AG04449 (cell line): ENCODE measurements around the gene RD3L.

ENCODE experiments used
- CTCF ChIA-PET: fragments of 350-600 bp; formaldehyde crosslinking; extraction: SDS; loops from one replicate; lab custom pipeline; 2021; ENCODE audit warnings: antibody characterized with exemption; lab: Yijun Ruan, JAX
- POLR2A ChIA-PET: fragments of 400-600, 350-600 bp; formaldehyde crosslinking; extraction: SDS; loops from one replicate; lab custom pipeline; 2020; ENCODE audit warnings: antibody characterized with exemption, inconsistent platforms; lab: Yijun Ruan, JAX
- DNase-seq: peaks from one replicate; pipeline ENCODE4 v3.0.0-alpha.2; 2010; ENCODE audit warnings: low read depth, low spot score
- H3K4me3 ChIP-seq: 2 replicates; pipeline ENCODE4 v1.5.1; 2011; ENCODE audit warnings: low read depth, mild to moderate bottlenecking, control low read depth, low read length
- TF ChIP-seq, protein P1 (sequence below): IDR thresholded peaks from one replicate; pipeline ENCODE4 v1.5.1; 2011; ENCODE audit warnings: mild to moderate bottlenecking, moderate library complexity, low read length, control low read depth, inconsistent platforms; ENCODE audit not compliant: insufficient read depth; ENCODE audit errors: missing control alignments

The RD3L gene

DNA sequence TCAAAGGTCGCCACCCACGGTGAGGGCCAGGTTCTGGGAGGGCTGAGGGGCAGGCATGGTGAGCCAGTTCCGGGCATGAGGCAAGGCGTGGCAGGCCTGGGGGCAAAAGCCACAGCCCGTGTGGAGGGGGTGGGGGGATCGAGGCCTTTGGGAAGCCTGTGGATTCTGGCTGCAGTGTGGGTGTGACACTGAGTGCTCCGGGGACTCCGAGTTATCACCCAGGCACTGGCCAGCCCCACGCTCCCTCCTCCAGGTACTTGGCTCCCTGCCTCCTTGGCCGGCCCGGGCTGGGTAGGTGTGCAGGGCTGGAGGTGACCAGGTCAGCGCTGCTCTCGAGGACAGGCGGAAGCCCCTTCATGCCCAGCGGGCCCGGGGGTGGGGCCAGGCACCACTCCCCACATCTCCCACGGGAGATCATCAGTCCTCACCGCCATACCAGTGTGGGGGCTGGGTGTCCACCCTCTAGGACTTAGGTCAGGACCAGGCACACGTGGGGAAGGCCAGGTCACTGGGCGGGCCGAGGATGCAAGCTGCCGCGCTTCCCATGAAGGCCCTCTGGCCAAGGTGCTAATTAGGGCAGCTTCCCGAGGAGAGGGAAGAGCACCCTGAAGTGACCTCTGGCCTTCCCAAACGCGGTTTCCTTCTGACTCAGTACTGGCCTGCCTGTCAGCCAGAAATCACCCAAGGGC lies 48.2 kb downstream of the RD3L start:
- no peak overlapping the region for H3K4me3 ChIP-seq
- TF ChIP-seq, protein P1, sequence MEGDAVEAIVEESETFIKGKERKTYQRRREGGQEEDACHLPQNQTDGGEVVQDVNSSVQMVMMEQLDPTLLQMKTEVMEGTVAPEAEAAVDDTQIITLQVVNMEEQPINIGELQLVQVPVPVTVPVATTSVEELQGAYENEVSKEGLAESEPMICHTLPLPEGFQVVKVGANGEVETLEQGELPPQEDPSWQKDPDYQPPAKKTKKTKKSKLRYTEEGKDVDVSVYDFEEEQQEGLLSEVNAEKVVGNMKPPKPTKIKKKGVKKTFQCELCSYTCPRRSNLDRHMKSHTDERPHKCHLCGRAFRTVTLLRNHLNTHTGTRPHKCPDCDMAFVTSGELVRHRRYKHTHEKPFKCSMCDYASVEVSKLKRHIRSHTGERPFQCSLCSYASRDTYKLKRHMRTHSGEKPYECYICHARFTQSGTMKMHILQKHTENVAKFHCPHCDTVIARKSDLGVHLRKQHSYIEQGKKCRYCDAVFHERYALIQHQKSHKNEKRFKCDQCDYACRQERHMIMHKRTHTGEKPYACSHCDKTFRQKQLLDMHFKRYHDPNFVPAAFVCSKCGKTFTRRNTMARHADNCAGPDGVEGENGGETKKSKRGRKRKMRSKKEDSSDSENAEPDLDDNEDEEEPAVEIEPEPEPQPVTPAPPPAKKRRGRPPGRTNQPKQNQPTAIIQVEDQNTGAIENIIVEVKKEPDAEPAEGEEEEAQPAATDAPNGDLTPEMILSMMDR: no peak
- no peak for DNase-seq
- POLR2A ChIA-PET: no interaction called here
- CTCF ChIA-PET: no interaction called here

GRCh38 chr14:103892247-103892646 lies 50.1 kb downstream of the RD3L start:
- no peak for DNase-seq
- CTCF ChIA-PET: interaction anchor here (1.2 to 1.7 kb wide), 2 partner anchors 8 to 18 kb away, joined by 4 to 6 read pairs; no protein-coding TSS in a partner anchor
- TF ChIP-seq, protein P1: no peak
- POLR2A ChIA-PET: no interaction called here
- no peak overlapping the region for H3K4me3 ChIP-seq

- ChIA-PET POLR2A (no interaction called here), CTCF (interaction anchor here (1.2 kb wide), 1 partner anchor 9 kb away, joined by 6 read pairs; no protein-coding TSS in a partner anchor)
- no peak for DNase-seq
- H3K4me3 ChIP-seq: no peak overlapping the region
- TF ChIP-seq, protein P1: no peak
These were observed 50.6 kb downstream of the RD3L start for GRCh38 chr14:103891667-103892215.

GRCh38 chr14:103890821-103891666 lies 51.3 kb downstream of the RD3L start:
- H3K4me3 ChIP-seq: no peak overlapping the region
- CTCF ChIA-PET: interaction anchor here (1.2 to 2.6 kb wide), 3 partner anchors 10 to 20 kb away, joined by 6 to 13 read pairs (median 6); no protein-coding TSS in a partner anchor
- no peak for DNase-seq
- TF ChIP-seq, protein P1: no peak
- POLR2A ChIA-PET: no interaction called here
